HEK293T (cell line): ENCODE data around the gene DLG1.

Source experiments
- CTCF ChIA-PET: fragments of 350-600 bp; formaldehyde crosslinking; extraction: SDS; loops from one replicate; lab custom pipeline; 2021; ENCODE audit warnings: antibody characterized with exemption, inconsistent platforms; lab: Yijun Ruan, JAX
- POLR2A ChIA-PET: fragments of 350-600 bp; formaldehyde crosslinking; extraction: SDS; loops from one replicate; lab custom pipeline; 2020; ENCODE audit warnings: antibody characterized with exemption, inconsistent platforms; lab: Yijun Ruan, JAX
- DNase-seq: peaks from one replicate; pipeline ENCODE4 v3.0.0; 2012; ENCODE audit warnings: mixed read lengths; ENCODE audit errors: extremely low spot score
- ARNT ChIP-seq: fragments of 450-650 bp; IDR thresholded peaks from 2 replicates; pipeline ENCODE4 v1.6.1; 2017; ENCODE audit warnings: mild to moderate bottlenecking
- BHLHE40 ChIP-seq: fragments of 450-650 bp; IDR thresholded peaks from 2 replicates; pipeline ENCODE4 v1.6.1; 2016; ENCODE audit warnings: mild to moderate bottlenecking, moderate library complexity, borderline replicate concordance
- CTBP1 ChIP-seq: fragments of 450-650 bp; IDR thresholded peaks from 2 replicates; pipeline ENCODE4 v1.6.1; 2016; ENCODE audit warnings: borderline replicate concordance
- ELF4 ChIP-seq: fragments of 450-650 bp; IDR thresholded peaks from 2 replicates; pipeline ENCODE4 v1.6.1; 2017; ENCODE audit warnings: antibody characterized with exemption
- FOXA1 ChIP-seq: fragments of 450-650 bp; IDR thresholded peaks from 2 replicates; pipeline ENCODE4 v1.6.1; 2016; ENCODE audit warnings: mild to moderate bottlenecking
- FOXK2 ChIP-seq: fragments of 450-650 bp; IDR thresholded peaks from 2 replicates; pipeline ENCODE4 v1.6.1; 2016; ENCODE audit warnings: mild to moderate bottlenecking
- FOXM1 ChIP-seq: fragments of 450-650 bp; IDR thresholded peaks from 2 replicates; pipeline ENCODE4 v1.6.1; 2017; ENCODE audit warnings: mild to moderate bottlenecking, borderline replicate concordance
- HDGF ChIP-seq: fragments of 450-650 bp; IDR thresholded peaks from 2 replicates; pipeline ENCODE4 v1.6.1; 2017; ENCODE audit warnings: antibody characterized with exemption, borderline replicate concordance
- L3MBTL2 ChIP-seq: fragments of 450-650 bp; conservative IDR thresholded peaks from 2 replicates; pipeline ENCODE4 v1.6.1; 2016; ENCODE audit warnings: mild to moderate bottlenecking
- LEF1 ChIP-seq: fragments of 450-650 bp; IDR thresholded peaks from 2 replicates; pipeline ENCODE4 v1.6.1; 2017; ENCODE audit warnings: mild to moderate bottlenecking, borderline replicate concordance
- NFRKB ChIP-seq: fragments of 450-650 bp; IDR thresholded peaks from 2 replicates; pipeline ENCODE4 v1.6.1; 2016; ENCODE audit warnings: mild to moderate bottlenecking, moderate library complexity
- PKNOX1 ChIP-seq: fragments of 450-650 bp; IDR thresholded peaks from 2 replicates; pipeline ENCODE4 v1.6.1; 2016
- SP1 ChIP-seq: fragments of 450-650 bp; IDR thresholded peaks from 2 replicates; pipeline ENCODE4 v1.6.1; 2017
- SUZ12 ChIP-seq: fragments of 450-650 bp; IDR thresholded peaks from 2 replicates; pipeline ENCODE4 v1.6.1; 2016; ENCODE audit warnings: mild to moderate bottlenecking
- TARDBP ChIP-seq: fragments of 450-650 bp; IDR thresholded peaks from 2 replicates; pipeline ENCODE4 v1.6.1; 2016
- ZNF384 ChIP-seq: fragments of 450-650 bp; IDR thresholded peaks from 2 replicates; pipeline ENCODE4 v1.6.1; 2016

Gene DLG1

GRCh38 chr3:197083486-197083885 is 214.9 kb downstream of the DLG1 start:
- no peak for DNase-seq
- ChIA-PET POLR2A (no interaction called here), CTCF (no interaction called here)
- TF ChIP-seq BHLHE40 (no peak), TARDBP (no peak), FOXA1 (no peak), PKNOX1 (no peak), CTBP1 (no peak), SP1 (no peak), SUZ12 (no peak), ARNT (no peak), FOXM1 (no peak), L3MBTL2 (no peak), ELF4 (no peak), FOXK2 (no peak)

DNA sequence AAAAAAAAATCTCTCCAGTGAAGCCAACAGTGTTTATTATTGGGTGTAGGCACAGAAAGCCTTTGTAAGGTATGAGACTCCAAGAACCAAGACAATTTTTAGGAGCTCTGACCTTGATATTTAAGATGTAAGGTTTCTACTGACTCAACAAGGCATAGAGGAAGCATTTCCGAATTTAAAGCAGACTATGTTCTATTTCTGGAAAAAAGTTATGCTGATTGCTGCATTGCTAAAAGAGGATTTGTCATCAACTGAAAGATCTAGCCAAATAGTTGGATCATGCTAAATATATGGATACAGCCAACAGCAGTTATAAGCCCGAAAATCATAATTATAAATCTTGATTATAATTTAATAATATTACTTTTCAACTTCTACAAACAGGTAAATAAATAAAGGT is 215.5 kb downstream of the DLG1 start:
- no peak for TF ChIP-seq FOXM1
- no peak for TF ChIP-seq PKNOX1
- TF ChIP-seq ARNT = no peak
- DNase-seq = no peak
- ChIA-PET POLR2A (no interaction called here), CTCF (no interaction called here)

DNA sequence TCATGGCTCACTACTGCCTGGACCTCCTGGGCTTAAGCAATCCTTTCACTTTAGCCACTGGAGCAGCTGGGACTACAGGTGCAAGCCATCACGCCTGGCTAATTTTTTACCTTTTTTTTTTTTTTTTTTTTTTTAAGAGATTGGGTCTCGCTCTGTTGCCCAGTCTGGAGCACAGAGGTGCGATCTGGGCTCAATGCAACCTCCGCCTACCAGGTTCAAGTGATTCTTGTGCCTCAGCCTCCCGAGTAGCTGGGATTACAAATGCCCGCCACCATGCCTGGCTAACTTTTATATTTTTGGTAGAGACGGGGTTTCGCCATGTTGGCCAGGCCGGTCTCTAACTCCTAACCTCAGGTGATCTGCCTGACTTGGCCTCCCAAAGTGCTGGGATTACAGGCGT is 218.1 kb downstream of the DLG1 start:
- no peak for DNase-seq
- ChIA-PET POLR2A (no interaction called here), CTCF (interaction anchor here (0.6 kb wide), 1 partner anchor 291 kb away, joined by 3 read pairs; no protein-coding TSS in a partner anchor)
- TF ChIP-seq L3MBTL2 (no peak), SUZ12 (no peak), HDGF (no peak), LEF1 (no peak), FOXK2 (no peak), SP1 (no peak), CTBP1 (no peak), BHLHE40 (no peak), ARNT (no peak), PKNOX1 (no peak), TARDBP (no peak), ELF4 (no peak), NFRKB (no peak)

GRCh38 chr3:197076415-197076814 is 222.0 kb downstream of the DLG1 start:
- no peak for DNase-seq
- TF ChIP-seq ARNT (no peak), ELF4 (no peak), FOXM1 (no peak), HDGF (no peak), NFRKB (no peak), SP1 (no peak), PKNOX1 (no peak), TARDBP (no peak), SUZ12 (no peak), LEF1 (no peak), FOXK2 (no peak), L3MBTL2 (no peak), ZNF384 (no peak), FOXA1 (no peak)
- ChIA-PET POLR2A (interaction anchor here (0.5 kb wide), 1 partner anchor 192 kb away, joined by 3 read pairs; no protein-coding TSS in a partner anchor), CTCF (no interaction called here)

GRCh38 chr3:197068077-197068476 is 230.3 kb downstream of the DLG1 start:
- TF ChIP-seq LEF1 (no peak), BHLHE40 (no peak)
- no peak for DNase-seq
- ChIA-PET CTCF (no interaction called here), POLR2A (no interaction called here)

- DNase-seq = no peak
- ChIA-PET CTCF (no interaction called here), POLR2A (no interaction called here)
- TF ChIP-seq PKNOX1 (no peak), NFRKB (no peak), L3MBTL2 (no peak), ARNT (no peak), HDGF (no peak), LEF1 (no peak), CTBP1 (no peak), SUZ12 (no peak), ZNF384 (no peak), FOXM1 (no peak), TARDBP (no peak), BHLHE40 (no peak), FOXA1 (no peak), FOXK2 (no peak), SP1 (no peak), ELF4 (no peak)
Observed at GRCh38 chr3:197064771-197065170, 233.6 kb downstream of the DLG1 start.
